HL-60 (cell line): Measurements from ENCODE around the gene DHRS1.

Source experiments
- DNase-seq, 2 experiments: peaks; one replicate each; pipeline ENCODE4 v3.0.0-alpha.2; 2010 to 2020; ENCODE audit warnings: low read depth in 1 of 2, low spot score in 1 of 2
- H3K27ac ChIP-seq: fragments of 250-450 bp; sonication (Bioruptor Pico); replicated peaks from 2 replicates; pipeline ENCODE4 v1.5.1; 2020; ENCODE audit warnings: mild to moderate bottlenecking, moderate library complexity
- H3K27me3 ChIP-seq: fragments of 250-450 bp; sonication (Bioruptor Pico); 2 replicates; pipeline ENCODE4 v1.5.1; 2021; ENCODE audit warnings: mild to moderate bottlenecking, moderate library complexity; ENCODE audit not compliant: insufficient read depth, poor library complexity, severe bottlenecking
- H3K4me3 ChIP-seq: replicated peaks from 2 replicates; pipeline ENCODE4 v1.5.1; 2011; ENCODE audit warnings: mild to moderate bottlenecking, control low read depth, low read length; ENCODE audit not compliant: insufficient read depth
- GABPA ChIP-seq: IDR thresholded peaks from 2 replicates; pipeline ENCODE4 v1.6.1; 2012; ENCODE audit warnings: low read depth
- POLR2AphosphoS5 ChIP-seq: IDR thresholded peaks from 2 replicates; pipeline ENCODE4 v1.6.1; 2012; ENCODE audit warnings: low read depth
- REST ChIP-seq: IDR thresholded peaks from 2 replicates; pipeline ENCODE4 v1.6.1; 2012; ENCODE audit warnings: low read depth; ENCODE audit not compliant: insufficient replicate concordance
- SPI1 ChIP-seq: IDR thresholded peaks from 2 replicates; pipeline ENCODE4 v1.6.1; 2012; ENCODE audit warnings: low read depth, mild to moderate bottlenecking, borderline replicate concordance
- TF ChIP-seq, protein P1 (sequence below): IDR thresholded peaks from one replicate; pipeline ENCODE4 v1.5.1; 2011; ENCODE audit warnings: low read length, control low read depth, inconsistent platforms; ENCODE audit not compliant: insufficient read depth

DHRS1 gene

GRCh38 chr14:24254630-24255392 lies 44.8 kb downstream of the DHRS1 start:
- H3K27me3 ChIP-seq = no peaks in the 10 kb centered on the region
- H3K27ac ChIP-seq = no peak overlapping the region
- DNase-seq = no peak
- H3K4me3 ChIP-seq = no peak overlapping the region
- no peak for TF ChIP-seq REST
- TF ChIP-seq, protein P1, sequence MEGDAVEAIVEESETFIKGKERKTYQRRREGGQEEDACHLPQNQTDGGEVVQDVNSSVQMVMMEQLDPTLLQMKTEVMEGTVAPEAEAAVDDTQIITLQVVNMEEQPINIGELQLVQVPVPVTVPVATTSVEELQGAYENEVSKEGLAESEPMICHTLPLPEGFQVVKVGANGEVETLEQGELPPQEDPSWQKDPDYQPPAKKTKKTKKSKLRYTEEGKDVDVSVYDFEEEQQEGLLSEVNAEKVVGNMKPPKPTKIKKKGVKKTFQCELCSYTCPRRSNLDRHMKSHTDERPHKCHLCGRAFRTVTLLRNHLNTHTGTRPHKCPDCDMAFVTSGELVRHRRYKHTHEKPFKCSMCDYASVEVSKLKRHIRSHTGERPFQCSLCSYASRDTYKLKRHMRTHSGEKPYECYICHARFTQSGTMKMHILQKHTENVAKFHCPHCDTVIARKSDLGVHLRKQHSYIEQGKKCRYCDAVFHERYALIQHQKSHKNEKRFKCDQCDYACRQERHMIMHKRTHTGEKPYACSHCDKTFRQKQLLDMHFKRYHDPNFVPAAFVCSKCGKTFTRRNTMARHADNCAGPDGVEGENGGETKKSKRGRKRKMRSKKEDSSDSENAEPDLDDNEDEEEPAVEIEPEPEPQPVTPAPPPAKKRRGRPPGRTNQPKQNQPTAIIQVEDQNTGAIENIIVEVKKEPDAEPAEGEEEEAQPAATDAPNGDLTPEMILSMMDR = no peak

DNA sequence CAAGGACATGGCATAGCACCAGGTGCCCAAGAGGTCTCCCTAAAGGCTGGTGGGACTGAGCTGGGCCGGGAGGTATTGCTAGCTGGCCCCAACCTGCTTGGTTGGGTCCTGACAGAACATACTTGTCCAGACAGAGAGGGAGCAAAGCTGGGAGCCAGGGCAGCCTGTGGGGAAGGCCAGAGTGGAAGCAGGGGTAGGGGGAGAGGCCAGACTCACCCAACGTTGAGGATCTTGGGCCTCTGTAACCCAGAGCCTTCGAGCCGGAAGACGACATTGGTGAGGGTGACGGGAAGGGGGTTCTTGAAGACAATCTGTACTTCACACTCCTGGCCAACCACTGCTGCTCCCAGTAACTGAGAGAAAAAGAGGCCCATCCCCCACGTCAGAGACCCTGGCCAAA lies 45.6 kb downstream of the DHRS1 start:
- Histone ChIP-seq H3K4me3 (no peak overlapping the region), H3K27me3 (no peaks in the 10 kb centered on the region), H3K27ac (no peak overlapping the region)
- TF ChIP-seq, protein P1 = no peak
- no peak for TF ChIP-seq SPI1
- no peak for TF ChIP-seq GABPA
- TF ChIP-seq REST = no peak
- no peak for TF ChIP-seq POLR2AphosphoS5
- no peak for DNase-seq

- TF ChIP-seq REST (no peak), GABPA (no peak), POLR2AphosphoS5 (no peak), SPI1 (no peak)
- TF ChIP-seq, protein P1 = no peak
- Histone ChIP-seq H3K27me3 (no peaks in the 10 kb centered on the region), H3K4me3 (no peak overlapping the region), H3K27ac (no peak overlapping the region)
- DNase-seq = no peak
Measured at GRCh38 chr14:24252289-24253124, 47.1 kb downstream of the DHRS1 start.
